WERI-Rb-1 (cell line): ENCODE measurements around the gene TCF3.

Source experiments
- DNase-seq: peaks from one replicate; pipeline ENCODE4 v3.0.0-alpha.2; 2020
- H3K27ac ChIP-seq: fragments of 250-450 bp; sonication (Bioruptor Pico); 2 replicates; pipeline ENCODE4 v1.5.1; 2020; ENCODE audit warnings: mild to moderate bottlenecking, moderate library complexity
- H3K27me3 ChIP-seq: fragments of 250-450 bp; sonication (Bioruptor Pico); 2 replicates; pipeline ENCODE4 v1.5.1; 2021; ENCODE audit warnings: mild to moderate bottlenecking, low read depth, moderate library complexity; ENCODE audit not compliant: insufficient read depth, severe bottlenecking
- H3K36me3 ChIP-seq: fragments of 250-450 bp; sonication (Bioruptor Pico); 2 replicates; pipeline ENCODE4 v1.5.1; 2020; ENCODE audit warnings: mild to moderate bottlenecking, moderate library complexity
- H3K4me3 ChIP-seq: 2 replicates; pipeline ENCODE4 v1.5.1; 2011; ENCODE audit warnings: low read depth, mild to moderate bottlenecking, control low read depth, low read length
- H3K9me3 ChIP-seq: fragments of 250-450 bp; sonication (Bioruptor Pico); 2 replicates; pipeline ENCODE4 v1.5.1; 2021; ENCODE audit warnings: mild to moderate bottlenecking, moderate library complexity; ENCODE audit not compliant: severe bottlenecking
- TF ChIP-seq, protein P1 (sequence below): IDR thresholded peaks from 2 replicates; pipeline ENCODE4 v1.5.1; 2011; ENCODE audit warnings: low read depth, mild to moderate bottlenecking, control low read depth, inconsistent platforms, low read length

Gene TCF3

DNA sequence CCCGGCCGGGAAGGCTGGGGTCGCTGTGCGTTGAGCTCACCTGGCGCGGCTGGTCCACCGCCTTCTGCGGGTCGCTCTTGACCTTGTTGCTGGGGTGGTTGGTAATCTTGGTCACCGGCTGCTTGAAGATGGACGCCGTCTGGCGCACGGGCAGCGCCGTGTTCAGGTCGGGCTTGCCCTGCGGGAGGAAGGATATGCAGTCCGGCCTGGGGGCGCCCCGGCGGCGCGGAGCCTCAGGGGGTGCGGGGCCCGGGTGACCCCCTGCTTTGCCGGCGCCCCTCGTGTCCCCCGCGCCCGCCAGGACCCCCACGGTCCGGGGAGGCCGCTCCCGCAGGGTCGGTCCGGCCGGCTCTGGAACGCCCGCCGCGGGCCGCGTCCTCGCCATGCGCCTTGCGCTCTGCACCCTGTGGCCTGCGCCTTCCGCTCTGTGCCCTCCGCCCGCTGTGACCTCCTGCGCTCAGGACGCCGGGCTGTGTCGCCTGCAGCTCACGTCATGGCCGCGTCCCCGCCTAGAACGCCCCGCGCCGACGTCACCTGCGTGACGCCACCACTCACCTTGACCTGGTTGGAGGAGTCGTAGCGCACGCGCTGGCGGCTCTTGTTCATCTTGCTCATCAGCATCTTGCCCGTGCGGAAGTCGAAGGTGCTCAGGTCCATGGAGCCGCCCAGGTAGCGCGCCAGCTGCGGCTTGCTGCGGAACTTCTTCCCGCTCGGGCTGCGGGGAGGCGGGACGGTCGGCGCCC lies 67.7 kb downstream of the TCF3 start:
- H3K36me3 ChIP-seq = peaks cover 61% of the 10 kb centered on the region
- no peak overlapping the region for H3K27ac ChIP-seq
- no peaks in the 10 kb centered on the region for H3K27me3 ChIP-seq
- H3K9me3 ChIP-seq = no peaks in the 10 kb centered on the region
- no peak overlapping the region for H3K4me3 ChIP-seq
- TF ChIP-seq, protein P1, sequence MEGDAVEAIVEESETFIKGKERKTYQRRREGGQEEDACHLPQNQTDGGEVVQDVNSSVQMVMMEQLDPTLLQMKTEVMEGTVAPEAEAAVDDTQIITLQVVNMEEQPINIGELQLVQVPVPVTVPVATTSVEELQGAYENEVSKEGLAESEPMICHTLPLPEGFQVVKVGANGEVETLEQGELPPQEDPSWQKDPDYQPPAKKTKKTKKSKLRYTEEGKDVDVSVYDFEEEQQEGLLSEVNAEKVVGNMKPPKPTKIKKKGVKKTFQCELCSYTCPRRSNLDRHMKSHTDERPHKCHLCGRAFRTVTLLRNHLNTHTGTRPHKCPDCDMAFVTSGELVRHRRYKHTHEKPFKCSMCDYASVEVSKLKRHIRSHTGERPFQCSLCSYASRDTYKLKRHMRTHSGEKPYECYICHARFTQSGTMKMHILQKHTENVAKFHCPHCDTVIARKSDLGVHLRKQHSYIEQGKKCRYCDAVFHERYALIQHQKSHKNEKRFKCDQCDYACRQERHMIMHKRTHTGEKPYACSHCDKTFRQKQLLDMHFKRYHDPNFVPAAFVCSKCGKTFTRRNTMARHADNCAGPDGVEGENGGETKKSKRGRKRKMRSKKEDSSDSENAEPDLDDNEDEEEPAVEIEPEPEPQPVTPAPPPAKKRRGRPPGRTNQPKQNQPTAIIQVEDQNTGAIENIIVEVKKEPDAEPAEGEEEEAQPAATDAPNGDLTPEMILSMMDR = no peak
- DNase-seq = no peak

DNA sequence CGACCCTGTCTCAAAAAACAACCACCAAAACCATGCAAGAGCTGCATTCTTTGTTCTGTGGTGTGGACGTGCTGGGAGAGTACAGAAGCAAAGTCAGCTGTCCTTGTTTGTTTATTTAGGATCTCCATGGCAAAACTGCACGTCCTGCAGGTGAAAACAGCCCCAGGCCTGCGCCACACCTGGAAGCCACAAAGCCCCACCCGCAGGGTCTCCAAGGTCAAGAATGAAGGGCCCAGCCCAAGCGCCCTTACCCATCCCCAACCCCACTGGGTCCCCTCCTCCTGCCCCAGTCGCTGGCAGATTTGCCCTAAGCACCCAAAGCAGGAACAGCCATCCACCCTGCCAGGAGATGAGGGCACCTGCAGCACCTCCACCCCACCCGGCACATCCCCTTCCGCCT lies 70.2 kb downstream of the TCF3 start:
- peaks cover 79% of the 10 kb centered on the region for H3K36me3 ChIP-seq
- no peak for DNase-seq
- H3K9me3 ChIP-seq = no peaks in the 10 kb centered on the region
- H3K27ac ChIP-seq = no peak overlapping the region
- no peak overlapping the region for H3K4me3 ChIP-seq
- H3K27me3 ChIP-seq = no peaks in the 10 kb centered on the region
- TF ChIP-seq, protein P1 = no peak

DNA sequence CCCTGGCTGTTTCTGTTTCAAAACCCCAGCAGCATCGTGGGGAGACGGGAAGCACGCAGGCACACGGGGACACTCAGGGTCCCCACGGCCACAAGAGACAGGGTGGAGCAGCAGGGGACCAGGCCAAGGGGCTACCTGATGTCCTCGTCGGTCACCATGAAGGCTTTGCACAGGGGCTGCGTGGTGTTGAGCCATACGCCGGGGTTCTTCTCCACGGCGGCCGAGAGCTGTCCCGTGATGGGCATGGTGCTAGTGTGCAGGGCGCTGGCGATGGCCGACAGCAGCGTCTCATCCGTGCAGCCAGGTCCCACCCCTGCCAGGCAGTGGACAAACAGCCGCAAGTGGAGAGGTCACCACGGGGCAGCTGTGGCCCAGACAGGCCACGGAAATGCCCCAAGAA lies 71.5 kb downstream of the TCF3 start:
- Histone ChIP-seq H3K4me3 (no peak overlapping the region), H3K27ac (no peak overlapping the region), H3K27me3 (no peaks in the 10 kb centered on the region), H3K9me3 (no peaks in the 10 kb centered on the region), H3K36me3 (peaks cover 87% of the 10 kb centered on the region)
- TF ChIP-seq, protein P1 = no peak
- no peak for DNase-seq

DNA sequence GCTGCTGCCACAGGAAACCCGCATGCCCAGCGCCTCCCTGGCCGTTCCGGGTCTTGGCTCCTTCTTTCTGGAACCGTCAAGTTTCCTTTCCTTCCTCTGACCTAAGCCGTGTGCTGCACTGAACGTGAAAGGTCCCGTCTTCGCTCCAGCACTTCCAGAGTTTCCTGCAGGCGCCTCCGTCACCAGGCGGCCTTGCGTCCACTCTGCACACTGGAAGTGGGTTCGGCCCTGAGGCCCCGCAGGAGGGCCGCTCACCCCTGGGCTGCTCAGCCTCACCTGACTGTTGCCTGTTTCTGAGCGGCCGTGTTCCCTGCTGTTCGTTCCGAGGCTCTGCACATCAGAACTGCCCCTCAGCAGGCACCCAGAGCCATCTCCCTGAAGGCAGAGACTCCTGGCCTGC lies 72.0 kb downstream of the TCF3 start:
- H3K27ac ChIP-seq = no peak overlapping the region
- no peak for DNase-seq
- H3K4me3 ChIP-seq = no peak overlapping the region
- H3K9me3 ChIP-seq = no peaks in the 10 kb centered on the region
- peaks cover 90% of the 10 kb centered on the region for H3K36me3 ChIP-seq
- TF ChIP-seq, protein P1 = no peak
- H3K27me3 ChIP-seq = no peaks in the 10 kb centered on the region

DNA sequence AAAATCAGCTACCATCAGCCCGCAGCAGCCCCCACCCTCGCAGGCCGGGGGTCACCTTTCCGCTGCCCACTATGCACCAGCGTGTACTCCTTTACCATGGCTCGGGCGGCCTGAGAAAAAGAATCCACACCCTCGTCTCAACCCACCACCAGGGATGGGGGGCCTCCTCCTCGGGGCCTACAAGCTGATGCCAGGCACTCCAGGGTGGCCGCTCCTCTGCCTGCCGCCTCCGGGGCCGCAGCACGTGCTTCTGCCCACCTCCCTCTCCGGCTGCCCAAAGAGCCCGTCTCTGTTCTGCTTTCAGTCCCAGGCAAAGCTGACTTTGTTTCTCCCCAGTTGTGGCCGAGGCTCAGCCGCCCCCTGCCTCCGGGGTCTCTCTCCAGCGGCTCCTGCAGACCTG lies 73.2 kb downstream of the TCF3 start:
- H3K36me3 ChIP-seq = peaks cover 88% of the 10 kb centered on the region
- H3K27me3 ChIP-seq = no peaks in the 10 kb centered on the region
- DNase-seq = no peak
- TF ChIP-seq, protein P1 = no peak
- no peak overlapping the region for H3K27ac ChIP-seq
- no peak overlapping the region for H3K4me3 ChIP-seq
- H3K9me3 ChIP-seq = no peaks in the 10 kb centered on the region
